IPS-18a (cell line): Measurements from ENCODE around the gene PHLDA3.

Experiments
- H3K27ac ChIP-seq: one replicate; pipeline ENCODE4 v1.5.1; 2013; ENCODE audit warnings: low read length
- H3K27me3 ChIP-seq: one replicate; pipeline ENCODE4 v1.6.1; 2013; ENCODE audit warnings: mild to moderate bottlenecking, low read length; ENCODE audit not compliant: control insufficient read depth, insufficient read depth
- H3K36me3 ChIP-seq: one replicate; pipeline ENCODE4 v1.6.1; 2013; ENCODE audit warnings: low read depth, low read length; ENCODE audit not compliant: control insufficient read depth
- H3K4me1 ChIP-seq: one replicate; pipeline ENCODE4 v1.6.1; 2013; ENCODE audit warnings: low read depth, low read length; ENCODE audit not compliant: control insufficient read depth
- H3K4me3 ChIP-seq: one replicate; pipeline ENCODE4 v1.5.1; 2013; ENCODE audit warnings: low read length
- H3K9ac ChIP-seq: one replicate; pipeline ENCODE4 v1.6.1; 2013; ENCODE audit warnings: mild to moderate bottlenecking, low read length, moderate library complexity
- H3K9me3 ChIP-seq: one replicate; pipeline ENCODE4 v1.6.1; 2013; ENCODE audit warnings: low read depth, low read length; ENCODE audit not compliant: control insufficient read depth

PHLDA3 gene

DNA sequence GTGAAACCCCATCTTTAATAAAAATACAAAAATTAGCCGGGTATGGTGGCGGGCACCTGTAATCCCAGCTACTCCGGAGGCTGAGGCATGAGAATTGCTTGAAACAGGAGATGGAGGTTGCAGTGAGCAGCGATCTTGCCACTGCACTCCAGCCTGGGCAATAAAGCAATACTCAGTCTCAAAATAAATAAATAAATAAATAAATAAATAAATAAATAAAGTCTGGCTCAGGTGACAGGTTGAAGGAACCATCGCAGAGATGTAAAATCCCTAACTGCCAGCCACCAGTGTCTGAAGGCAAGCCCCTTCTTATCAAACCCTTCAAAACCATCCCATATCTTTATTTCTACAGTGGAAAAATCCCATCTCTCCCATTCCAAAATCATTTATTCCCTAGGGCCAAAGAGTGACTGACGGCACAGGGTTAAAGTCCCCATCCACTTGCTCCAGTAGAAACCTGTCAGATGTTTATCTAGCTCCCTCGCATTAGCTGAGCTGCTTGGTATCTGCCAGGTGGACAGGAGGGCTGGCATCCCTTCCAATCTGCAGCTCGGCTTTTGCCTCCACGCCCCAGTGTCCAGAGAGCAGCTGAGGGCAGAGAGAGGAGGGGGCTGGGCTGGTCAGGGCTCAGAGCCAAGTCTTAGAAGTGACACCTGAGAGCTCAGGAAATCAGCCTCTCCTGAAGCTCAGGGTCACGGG is 33.0 kb upstream of the PHLDA3 start:
- Histone ChIP-seq H3K27me3 (no peaks in the 10 kb centered on the region), H3K4me3 (no peak overlapping the region), H3K4me1 (peaks cover 31% of the 10 kb centered on the region), H3K36me3 (no peaks in the 10 kb centered on the region), H3K27ac (no peak overlapping the region), H3K9me3 (no peaks in the 10 kb centered on the region), H3K9ac (no peak overlapping the region)

DNA sequence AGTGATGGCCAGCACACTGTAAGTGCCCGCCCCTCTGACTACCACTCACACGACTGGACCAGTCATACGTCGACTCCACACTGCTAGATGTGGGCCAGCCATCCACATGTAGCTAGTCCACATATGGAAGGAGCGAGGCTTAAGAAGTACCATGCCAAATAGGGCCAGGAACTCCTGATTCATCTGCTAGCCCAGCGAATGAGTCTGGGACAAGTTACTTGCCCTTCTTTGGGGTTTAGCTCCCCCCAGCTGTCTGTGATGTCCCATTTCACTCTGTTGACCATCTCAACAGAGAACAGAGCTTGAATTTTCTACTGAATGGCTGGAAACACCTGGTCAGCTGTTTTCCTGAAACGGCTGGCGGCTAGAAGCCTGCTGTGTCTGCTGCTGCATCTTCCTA is 32.2 kb upstream of the PHLDA3 start:
- no peak overlapping the region for H3K27ac ChIP-seq
- no peaks in the 10 kb centered on the region for H3K9me3 ChIP-seq
- H3K4me1 ChIP-seq, result peaks cover 31% of the 10 kb centered on the region
- no peak overlapping the region for H3K9ac ChIP-seq
- H3K4me3 ChIP-seq, result no peak overlapping the region
- no peaks in the 10 kb centered on the region for H3K27me3 ChIP-seq
- no peaks in the 10 kb centered on the region for H3K36me3 ChIP-seq

DNA sequence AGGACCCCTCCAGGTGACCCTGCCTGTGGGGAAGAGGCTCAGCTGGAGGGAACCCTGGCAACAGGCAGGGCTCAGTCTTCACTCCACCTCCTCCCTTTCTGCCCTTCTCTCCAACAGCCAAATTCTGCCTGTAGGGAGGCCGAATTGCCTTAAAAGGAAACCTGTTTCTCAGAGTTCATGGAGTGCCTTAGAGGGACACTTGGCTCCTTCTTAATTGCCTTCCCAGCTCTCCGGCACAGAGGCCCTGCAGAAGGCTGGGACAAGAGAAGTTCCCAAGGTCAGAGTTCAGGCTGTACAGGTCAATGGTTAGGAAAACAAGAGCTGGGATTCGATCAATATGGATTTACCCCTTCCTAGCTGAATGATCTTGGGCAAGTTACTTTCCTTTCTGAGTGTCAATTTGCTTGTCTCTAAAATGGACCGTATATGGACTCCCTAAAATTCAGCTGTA is 31.7 kb upstream of the PHLDA3 start:
- Histone ChIP-seq H3K27ac (peak overlapping the region; percentile 33), H3K36me3 (no peaks in the 10 kb centered on the region), H3K9me3 (no peaks in the 10 kb centered on the region), H3K4me1 (peaks cover 28% of the 10 kb centered on the region), H3K9ac (peak overlapping the region; percentile 20), H3K4me3 (no peak overlapping the region), H3K27me3 (no peaks in the 10 kb centered on the region)

DNA sequence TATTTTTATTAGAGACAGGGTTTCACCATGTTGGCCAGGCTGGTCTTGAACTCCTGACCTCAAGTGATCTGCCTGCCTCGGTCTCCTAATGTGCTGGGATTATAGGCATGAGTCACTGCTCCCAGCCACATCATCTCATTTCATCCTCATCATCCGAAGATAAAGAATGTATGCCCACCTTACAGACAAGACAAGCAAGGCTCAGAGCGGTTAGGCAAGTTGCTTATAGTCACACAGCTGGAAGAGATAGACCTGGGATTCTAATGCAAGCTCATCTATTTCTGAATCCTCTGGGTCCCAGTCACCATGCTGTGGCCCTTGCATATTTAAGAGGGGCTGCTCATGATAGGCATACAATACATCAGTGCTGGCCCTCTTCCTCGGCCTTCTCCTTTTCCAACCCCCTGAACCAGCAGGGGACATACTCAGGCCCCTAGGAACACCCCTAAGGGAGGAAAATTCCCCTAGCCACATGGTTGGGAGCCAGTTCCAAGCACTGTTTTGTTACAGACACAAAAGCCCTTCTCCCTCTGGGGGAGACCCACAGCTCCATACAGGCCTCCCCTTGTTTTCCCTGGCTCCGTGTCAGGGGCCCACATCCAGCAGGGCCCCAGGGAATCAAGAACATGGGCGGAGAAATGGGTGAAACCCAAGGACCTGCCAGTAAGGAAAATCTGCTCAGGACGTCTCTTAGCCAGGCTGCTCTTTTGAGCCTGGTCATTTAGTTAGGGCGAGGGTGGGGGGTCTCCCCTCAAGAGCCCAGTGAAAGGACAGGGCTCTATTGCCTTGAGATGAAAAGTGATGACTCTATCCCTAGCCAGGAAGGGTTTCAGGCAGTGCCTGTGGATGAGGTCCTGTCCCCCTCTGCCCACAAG is 31.0 kb upstream of the PHLDA3 start:
- Histone ChIP-seq H3K9ac (peak overlapping the region; percentile 20), H3K36me3 (no peaks in the 10 kb centered on the region), H3K4me3 (no peak overlapping the region), H3K4me1 (peaks cover 28% of the 10 kb centered on the region), H3K27ac (no peak overlapping the region), H3K9me3 (no peaks in the 10 kb centered on the region), H3K27me3 (no peaks in the 10 kb centered on the region)

DNA sequence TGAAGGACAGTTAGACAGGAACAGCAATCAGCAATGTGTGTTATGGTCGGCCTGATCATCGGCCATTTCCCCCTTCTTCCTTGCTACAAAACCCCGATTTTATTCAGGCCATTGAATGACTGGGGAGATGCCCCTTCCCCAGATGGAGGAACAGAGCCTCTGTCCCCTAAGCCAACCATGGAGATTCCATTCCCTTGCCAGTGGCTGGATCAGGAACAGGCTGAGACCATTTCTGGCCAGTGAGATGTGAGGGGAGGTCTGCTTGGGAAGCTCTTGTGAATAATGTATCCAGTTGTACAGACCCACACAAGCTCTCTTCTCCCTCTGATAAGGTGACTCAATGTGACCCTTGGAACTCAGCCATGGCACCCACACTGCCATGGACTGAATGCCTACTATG is 30.2 kb upstream of the PHLDA3 start:
- peaks cover 28% of the 10 kb centered on the region for H3K4me1 ChIP-seq
- H3K27ac ChIP-seq, result no peak overlapping the region
- H3K9me3 ChIP-seq, result no peaks in the 10 kb centered on the region
- no peak overlapping the region for H3K4me3 ChIP-seq
- H3K36me3 ChIP-seq, result no peaks in the 10 kb centered on the region
- H3K9ac ChIP-seq, result no peak overlapping the region
- no peaks in the 10 kb centered on the region for H3K27me3 ChIP-seq

DNA sequence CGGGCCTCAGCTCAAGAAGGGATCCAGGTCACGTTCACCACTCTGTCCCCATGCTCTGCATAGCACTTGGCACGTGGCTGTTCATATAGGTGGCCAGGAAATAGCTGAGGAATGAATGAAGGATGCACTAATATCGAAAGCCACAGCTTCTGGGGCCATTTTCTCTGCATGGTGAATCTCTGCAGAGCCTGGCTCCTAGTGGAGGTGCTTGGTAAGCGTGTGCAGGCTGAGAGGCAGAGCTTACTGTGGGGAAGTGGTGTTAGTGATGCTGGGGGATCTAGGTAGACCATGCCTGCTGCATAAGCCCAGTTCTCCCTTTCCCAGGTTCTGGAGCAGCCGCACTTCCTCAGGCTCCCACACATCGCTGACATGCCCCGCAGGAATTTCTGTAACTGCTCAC is 29.6 kb upstream of the PHLDA3 start:
- no peaks in the 10 kb centered on the region for H3K36me3 ChIP-seq
- H3K27me3 ChIP-seq, result no peaks in the 10 kb centered on the region
- H3K4me1 ChIP-seq, result peaks cover 22% of the 10 kb centered on the region
- no peak overlapping the region for H3K4me3 ChIP-seq
- H3K27ac ChIP-seq, result no peak overlapping the region
- no peak overlapping the region for H3K9ac ChIP-seq
- H3K9me3 ChIP-seq, result no peaks in the 10 kb centered on the region

DNA sequence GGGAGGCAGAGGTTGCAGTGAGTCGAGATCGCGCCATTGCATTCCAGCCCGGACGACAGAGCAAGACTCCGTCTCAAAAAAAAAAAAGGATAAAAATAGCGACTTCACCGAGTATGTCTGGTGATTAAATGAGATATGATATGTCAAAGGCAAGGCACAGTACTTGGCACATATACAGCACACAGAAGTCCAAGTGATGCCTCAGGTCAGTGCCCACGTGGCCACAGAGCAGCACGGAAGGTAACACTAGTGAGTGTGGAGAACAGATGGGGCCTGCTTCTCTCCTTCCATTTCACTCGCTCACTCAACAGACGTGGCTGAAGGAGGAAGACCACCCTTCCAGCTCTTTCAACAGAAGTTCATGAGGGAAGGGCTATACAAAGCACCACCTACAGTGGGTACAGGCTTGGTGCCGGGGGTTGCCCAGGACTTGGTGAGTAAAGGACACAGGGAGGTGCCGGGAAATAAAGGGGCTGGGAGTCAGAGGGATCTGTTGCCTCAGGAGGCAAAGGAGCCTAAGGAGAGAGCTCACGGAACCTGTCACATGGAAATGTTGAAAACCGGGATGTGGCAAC is 29.0 kb upstream of the PHLDA3 start:
- Histone ChIP-seq H3K27me3 (no peaks in the 10 kb centered on the region), H3K9me3 (no peaks in the 10 kb centered on the region), H3K27ac (no peak overlapping the region), H3K36me3 (no peaks in the 10 kb centered on the region), H3K4me3 (no peak overlapping the region), H3K9ac (no peak overlapping the region), H3K4me1 (peaks cover 20% of the 10 kb centered on the region)

DNA sequence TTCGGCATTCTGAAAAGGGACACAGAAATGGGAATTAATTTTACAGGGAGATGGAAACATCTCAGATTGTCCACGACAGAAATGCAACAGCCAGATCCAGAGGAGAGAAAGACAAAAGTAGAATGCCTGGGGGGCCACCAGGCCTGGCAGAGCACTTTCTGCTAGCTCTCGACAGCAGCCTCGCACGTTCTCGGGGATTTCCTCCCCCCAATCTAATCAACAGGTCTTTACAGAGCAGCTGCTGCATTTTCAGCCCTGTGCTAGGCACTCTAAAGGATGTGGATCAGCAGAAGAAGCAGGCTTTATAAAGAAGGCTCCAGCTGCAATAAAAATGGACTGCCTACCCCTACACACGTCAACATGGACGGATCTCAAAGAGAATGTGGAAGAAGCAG is 27.3 kb upstream of the PHLDA3 start:
- Histone ChIP-seq H3K27me3 (no peaks in the 10 kb centered on the region), H3K4me1 (peaks cover 14% of the 10 kb centered on the region), H3K9ac (no peak overlapping the region), H3K27ac (no peak overlapping the region), H3K36me3 (no peaks in the 10 kb centered on the region), H3K9me3 (no peaks in the 10 kb centered on the region), H3K4me3 (no peak overlapping the region)

DNA sequence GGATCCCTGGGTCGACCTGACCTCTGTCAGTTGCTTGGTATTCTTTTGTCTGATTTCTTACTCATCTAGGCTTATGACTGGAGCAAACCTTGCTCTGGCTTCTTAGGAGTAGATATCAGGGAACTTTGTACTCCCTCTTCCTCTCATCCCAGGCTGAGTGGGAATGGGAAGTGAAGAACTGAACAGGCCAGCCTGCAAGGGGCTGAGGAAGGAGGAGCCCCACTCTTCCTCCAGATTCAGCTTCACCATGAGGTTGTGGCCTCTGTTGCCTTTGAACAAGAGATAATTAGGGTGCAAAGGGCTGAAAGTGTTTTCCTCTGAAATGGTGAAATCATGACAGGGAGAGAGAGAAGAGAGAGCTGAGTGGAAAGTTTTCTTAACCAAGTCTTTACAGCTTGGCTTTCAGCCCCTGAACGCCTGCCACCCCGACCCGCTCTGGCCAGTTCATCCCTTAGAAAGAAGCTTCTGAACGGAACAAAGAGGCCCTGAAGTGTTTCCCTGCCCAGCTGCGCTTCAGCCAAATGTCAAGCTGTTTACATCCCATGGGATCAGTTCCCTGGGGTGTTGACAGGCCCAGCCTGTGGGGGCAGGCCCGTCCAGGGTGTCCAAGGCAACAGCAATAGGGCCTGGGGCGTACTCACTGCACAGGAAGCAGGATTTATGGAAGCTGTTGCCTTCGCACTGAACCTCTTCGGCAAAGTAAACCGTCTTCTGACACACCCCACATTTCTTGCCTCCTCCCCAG is 26.7 kb upstream of the PHLDA3 start:
- Histone ChIP-seq H3K9me3 (no peaks in the 10 kb centered on the region), H3K4me3 (no peak overlapping the region), H3K4me1 (peaks cover 9% of the 10 kb centered on the region), H3K9ac (no peak overlapping the region), H3K27me3 (no peaks in the 10 kb centered on the region), H3K27ac (no peak overlapping the region), H3K36me3 (no peaks in the 10 kb centered on the region)

DNA sequence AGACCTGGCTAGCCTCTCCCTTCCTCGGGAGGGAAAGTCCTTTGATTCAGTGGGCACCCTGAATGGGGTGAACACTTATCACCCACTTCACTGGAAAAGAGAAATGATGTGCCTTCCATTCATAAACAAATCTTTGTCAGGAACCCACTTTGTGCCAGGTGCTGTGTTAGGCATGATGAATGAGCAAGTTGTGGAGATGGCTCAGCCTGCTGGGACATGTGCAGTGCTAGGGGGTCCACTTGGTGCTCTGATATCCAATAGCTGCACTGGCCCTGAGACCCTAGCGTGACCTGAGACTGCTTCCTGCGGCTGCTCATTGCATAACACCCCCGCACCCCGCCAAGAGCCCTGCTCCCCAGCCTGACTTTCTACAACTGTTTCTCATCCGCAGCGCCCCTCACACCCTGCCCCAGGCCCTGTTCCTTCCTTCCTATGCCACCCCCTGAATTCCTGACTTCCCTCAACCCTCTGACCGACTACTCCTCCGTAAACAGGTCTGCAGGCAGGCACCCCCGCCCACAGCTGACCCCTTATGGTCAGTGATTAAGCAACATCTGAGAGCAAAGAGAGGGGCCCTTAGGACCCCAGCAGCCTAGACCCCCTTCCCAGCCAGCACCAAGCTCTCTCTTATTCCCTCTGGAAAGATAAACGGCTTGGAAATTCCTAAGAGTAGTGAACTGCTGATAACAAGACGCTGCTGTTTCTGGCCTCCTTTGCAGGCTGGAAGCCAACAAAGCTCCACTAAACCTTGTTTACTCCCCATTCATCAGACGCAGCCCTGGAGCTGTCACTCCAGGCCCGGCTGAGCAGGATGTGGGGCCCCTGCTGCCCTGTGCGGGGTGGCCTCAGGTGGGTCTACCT is 25.0 kb upstream of the PHLDA3 start:
- no peaks in the 10 kb centered on the region for H3K36me3 ChIP-seq
- no peaks in the 10 kb centered on the region for H3K4me1 ChIP-seq
- H3K27ac ChIP-seq, result no peak overlapping the region
- H3K9ac ChIP-seq, result no peak overlapping the region
- H3K27me3 ChIP-seq, result no peaks in the 10 kb centered on the region
- no peak overlapping the region for H3K4me3 ChIP-seq
- H3K9me3 ChIP-seq, result no peaks in the 10 kb centered on the region
